Neural progenitor cell (in vitro differentiated cells): ENCODE results near the gene ADAMTS6.

ENCODE experiments used
- EZH2 ChIP-seq: fragments of 200-600 bp; sonication (generic); IDR thresholded peaks from 2 replicates; pipeline ENCODE4 v1.6.1; 2017; ENCODE audit warnings: antibody characterized with exemption, mild to moderate bottlenecking, moderate library complexity
- TF ChIP-seq, protein P1 (sequence below): fragments of 200-600 bp; sonication (generic); IDR thresholded peaks from 2 replicates; pipeline ENCODE4 v1.5.1; 2017; ENCODE audit warnings: antibody characterized with exemption, mild to moderate bottlenecking

DNA sequence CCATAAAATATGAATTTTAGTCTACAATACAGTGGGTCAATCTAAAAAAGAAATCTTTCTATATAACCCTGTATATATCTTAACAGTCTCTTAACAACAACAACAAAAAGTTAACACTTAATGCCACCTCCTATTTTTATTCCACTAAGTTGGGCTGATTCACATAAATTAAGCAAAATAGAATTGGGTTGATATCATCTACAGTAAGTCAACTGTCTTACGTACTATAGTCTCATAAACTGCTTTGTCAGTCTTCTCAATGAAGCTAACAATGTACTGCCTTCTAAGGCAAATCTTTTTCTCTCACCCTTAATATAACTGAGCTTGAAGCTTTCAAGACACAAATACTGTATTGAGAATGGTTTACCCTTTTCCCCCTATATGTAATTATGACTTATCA lies 185.7 kb downstream of the ADAMTS6 start:
- TF ChIP-seq, protein P1, sequence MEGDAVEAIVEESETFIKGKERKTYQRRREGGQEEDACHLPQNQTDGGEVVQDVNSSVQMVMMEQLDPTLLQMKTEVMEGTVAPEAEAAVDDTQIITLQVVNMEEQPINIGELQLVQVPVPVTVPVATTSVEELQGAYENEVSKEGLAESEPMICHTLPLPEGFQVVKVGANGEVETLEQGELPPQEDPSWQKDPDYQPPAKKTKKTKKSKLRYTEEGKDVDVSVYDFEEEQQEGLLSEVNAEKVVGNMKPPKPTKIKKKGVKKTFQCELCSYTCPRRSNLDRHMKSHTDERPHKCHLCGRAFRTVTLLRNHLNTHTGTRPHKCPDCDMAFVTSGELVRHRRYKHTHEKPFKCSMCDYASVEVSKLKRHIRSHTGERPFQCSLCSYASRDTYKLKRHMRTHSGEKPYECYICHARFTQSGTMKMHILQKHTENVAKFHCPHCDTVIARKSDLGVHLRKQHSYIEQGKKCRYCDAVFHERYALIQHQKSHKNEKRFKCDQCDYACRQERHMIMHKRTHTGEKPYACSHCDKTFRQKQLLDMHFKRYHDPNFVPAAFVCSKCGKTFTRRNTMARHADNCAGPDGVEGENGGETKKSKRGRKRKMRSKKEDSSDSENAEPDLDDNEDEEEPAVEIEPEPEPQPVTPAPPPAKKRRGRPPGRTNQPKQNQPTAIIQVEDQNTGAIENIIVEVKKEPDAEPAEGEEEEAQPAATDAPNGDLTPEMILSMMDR, result no peak
- no peak for TF ChIP-seq EZH2
